ENCODE measurements around the gene YJU2.
A peak's percentile ranks its signal among the peaks of the same experiment; 100 is the strongest.
"Not testable (repeated sequence)": the region's sequence is repeated elsewhere in the genome, so short reads cannot be mapped to it uniquely, and the experiment has no call there.

Gene YJU2

GRCh38 chr19:4238831-4239230, 8.0 kb upstream of the YJU2 start:
- Histone ChIP-seq H3K9me3 (ENCODE audit: control insufficient read depth in 2 of 2, low read length in 2 of 2) (peaks cover 2 to 4% of the 10 kb centered on the region in 2 donors), H3K4me3 (ENCODE audit: low read length in 2 of 2) (no peak overlapping the region), H3K27me3 (ENCODE audit: control insufficient read depth in 2 of 2, insufficient read depth in 2 of 2, low read length in 2 of 2) (peaks cover 0 to 2% of the 10 kb centered on the region in 2 donors), H3K27ac (ENCODE audit: low read depth in 2 of 2, low read length in 2 of 2) (no peak overlapping the region), H3K4me1 (ENCODE audit: control insufficient read depth in 2 of 2, insufficient read depth in 2 of 2, low read length in 2 of 2) (no peaks in the 10 kb centered on the region), H3K9ac (ENCODE audit: low read depth in 1 of 2, low read length in 2 of 2) (no peak overlapping the region), H3K36me3 (ENCODE audit: control insufficient read depth in 2 of 2, insufficient read depth in 2 of 2, low read length in 2 of 2) (no peaks in the 10 kb centered on the region)

DNA sequence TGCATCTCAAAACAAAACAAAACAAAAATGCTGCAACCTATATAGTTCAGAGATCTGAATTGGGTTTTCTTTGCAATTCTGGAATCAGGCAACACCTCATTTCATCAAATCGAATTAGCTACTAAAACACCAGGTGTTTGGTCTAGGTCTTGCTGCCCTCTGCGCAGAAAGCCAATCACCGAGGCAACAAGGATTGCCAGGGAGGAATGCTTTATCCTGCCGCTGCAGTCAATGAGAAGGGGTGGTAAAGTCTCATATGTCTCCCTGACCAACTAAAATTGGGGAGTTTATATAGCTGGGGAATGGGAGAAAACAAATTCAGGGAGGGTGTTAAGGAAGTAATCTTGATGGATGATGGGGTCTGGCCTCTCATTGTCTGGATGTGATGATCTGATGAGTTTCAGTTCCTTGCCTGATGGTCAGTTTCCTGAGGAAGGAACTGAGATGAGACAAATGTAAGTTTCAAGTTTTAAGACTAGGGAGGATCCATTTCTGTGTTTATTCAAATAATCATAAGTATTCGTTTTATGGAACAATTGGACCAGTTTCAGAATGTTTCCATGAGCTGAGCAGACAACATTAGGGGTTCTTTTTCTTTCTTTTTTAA, 5.0 kb upstream of the YJU2 start:
- H3K4me1 ChIP-seq (ENCODE audit: control insufficient read depth in 2 of 2, insufficient read depth in 2 of 2, low read length in 2 of 2): peaks cover 0 to 6% of the 10 kb centered on the region in 2 donors
- H3K9me3 ChIP-seq (ENCODE audit: control insufficient read depth in 2 of 2, low read length in 2 of 2): peaks cover 2 to 4% of the 10 kb centered on the region in 2 donors
- H3K27ac ChIP-seq (ENCODE audit: low read depth in 2 of 2, low read length in 2 of 2): no peak overlapping the region
- H3K27me3 ChIP-seq (ENCODE audit: control insufficient read depth in 2 of 2, insufficient read depth in 2 of 2, low read length in 2 of 2): peaks cover 0 to 2% of the 10 kb centered on the region in 2 donors
- H3K4me3 ChIP-seq (ENCODE audit: low read length in 2 of 2): no peak overlapping the region
- no peaks in the 10 kb centered on the region for H3K36me3 ChIP-seq (ENCODE audit: control insufficient read depth in 2 of 2, insufficient read depth in 2 of 2, low read length in 2 of 2)
- H3K9ac ChIP-seq (ENCODE audit: low read depth in 1 of 2, low read length in 2 of 2): no peak overlapping the region

DNA sequence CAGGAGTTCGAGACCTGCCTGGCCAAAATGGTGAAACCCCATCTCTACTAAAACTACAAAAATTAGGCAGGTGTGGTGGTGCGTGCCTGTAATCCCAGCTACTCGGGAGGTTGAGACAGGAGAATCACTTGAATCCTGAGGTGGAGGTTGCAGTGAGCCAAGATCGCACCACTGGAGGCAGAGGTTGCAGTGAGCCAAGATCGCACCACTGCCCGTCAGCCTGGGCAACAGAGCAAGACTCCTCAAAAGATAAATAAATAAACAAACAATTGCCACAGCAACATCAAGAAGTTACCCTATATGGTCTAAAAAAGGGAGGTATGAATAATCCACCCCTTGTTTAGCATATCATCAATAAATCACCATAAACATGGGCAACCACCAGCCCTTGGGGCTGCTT, 942 bp upstream of the YJU2 start:
- H3K27ac ChIP-seq (ENCODE audit: low read depth in 2 of 2, low read length in 2 of 2); H3K9ac ChIP-seq (ENCODE audit: low read depth in 1 of 2, low read length in 2 of 2); H3K4me1 ChIP-seq (ENCODE audit: control insufficient read depth in 2 of 2, insufficient read depth in 2 of 2, low read length in 2 of 2); H3K9me3 ChIP-seq (ENCODE audit: control insufficient read depth in 2 of 2, low read length in 2 of 2); H3K4me3 ChIP-seq (ENCODE audit: low read length in 2 of 2); H3K27me3 ChIP-seq (ENCODE audit: control insufficient read depth in 2 of 2, insufficient read depth in 2 of 2, low read length in 2 of 2): not testable (repeated sequence)
- H3K36me3 ChIP-seq (ENCODE audit: control insufficient read depth in 2 of 2, insufficient read depth in 2 of 2, low read length in 2 of 2): peaks cover 15 to 23% of the 10 kb centered on the region in 2 donors

GRCh38 chr19:4256563-4256962, 9.7 kb downstream of the YJU2 start:
- H3K4me3 ChIP-seq (ENCODE audit: low read length in 2 of 2): no peak overlapping the region
- H3K9me3 ChIP-seq (ENCODE audit: control insufficient read depth in 2 of 2, low read length in 2 of 2): no peaks in the 10 kb centered on the region
- H3K9ac ChIP-seq (ENCODE audit: low read depth in 1 of 2, low read length in 2 of 2): no peak overlapping the region
- H3K36me3 ChIP-seq (ENCODE audit: control insufficient read depth in 2 of 2, insufficient read depth in 2 of 2, low read length in 2 of 2): peaks cover 34 to 55% of the 10 kb centered on the region in 2 donors
- no peak overlapping the region for H3K27ac ChIP-seq (ENCODE audit: low read depth in 2 of 2, low read length in 2 of 2)
- H3K27me3 ChIP-seq (ENCODE audit: control insufficient read depth in 2 of 2, insufficient read depth in 2 of 2, low read length in 2 of 2): no peaks in the 10 kb centered on the region
- no peaks in the 10 kb centered on the region for H3K4me1 ChIP-seq (ENCODE audit: control insufficient read depth in 2 of 2, insufficient read depth in 2 of 2, low read length in 2 of 2)

DNA sequence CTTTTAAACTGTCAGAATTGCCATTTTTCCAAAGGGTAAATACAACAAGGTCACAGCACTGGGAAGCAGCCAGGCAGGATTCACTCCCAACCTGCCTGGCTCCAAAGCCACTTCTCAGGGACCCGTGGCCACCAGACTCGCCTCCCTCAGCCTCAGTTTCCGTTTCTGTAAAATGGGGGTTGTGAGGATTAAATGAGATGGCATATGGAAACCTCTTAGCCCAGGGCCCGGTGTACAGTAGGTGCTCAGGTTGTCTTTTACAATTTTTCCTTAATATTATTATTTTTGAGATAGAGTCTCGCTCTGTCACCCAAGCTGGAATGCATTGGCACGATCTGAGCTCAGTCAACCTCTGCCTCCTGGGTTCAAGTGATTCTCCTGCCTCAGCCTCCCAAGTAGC, 10.1 kb downstream of the YJU2 start:
- H3K36me3 ChIP-seq (ENCODE audit: control insufficient read depth in 2 of 2, insufficient read depth in 2 of 2, low read length in 2 of 2): peaks cover 34 to 55% of the 10 kb centered on the region in 2 donors

DNA sequence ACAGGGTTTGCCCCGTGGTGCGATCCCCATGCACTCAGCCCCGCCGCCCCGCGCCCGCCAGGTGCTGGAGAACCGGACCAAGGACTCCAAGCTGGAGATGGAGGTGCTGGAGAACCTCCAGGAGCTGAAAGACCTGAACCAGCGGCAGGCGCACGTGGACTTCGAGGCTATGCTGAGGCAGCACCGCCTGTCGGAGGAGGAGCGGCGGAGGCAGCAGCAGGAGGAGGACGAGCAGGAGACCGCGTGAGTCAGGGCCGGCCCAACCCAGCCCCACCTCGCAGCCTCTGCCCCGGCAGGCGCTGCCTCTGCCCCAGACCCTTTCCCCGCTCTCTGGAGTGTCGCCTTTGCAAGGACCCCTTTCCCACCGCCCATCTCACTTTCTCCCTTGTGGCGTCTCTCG, 11.3 kb downstream of the YJU2 start:
- H3K4me1 ChIP-seq (ENCODE audit: control insufficient read depth in 2 of 2, insufficient read depth in 2 of 2, low read length in 2 of 2): no peaks in the 10 kb centered on the region
- H3K36me3 ChIP-seq (ENCODE audit: control insufficient read depth in 2 of 2, insufficient read depth in 2 of 2, low read length in 2 of 2): peaks cover 38 to 54% of the 10 kb centered on the region in 2 donors
- no peaks in the 10 kb centered on the region for H3K9me3 ChIP-seq (ENCODE audit: control insufficient read depth in 2 of 2, low read length in 2 of 2)
- H3K9ac ChIP-seq (ENCODE audit: low read depth in 1 of 2, low read length in 2 of 2): no peak overlapping the region
- H3K4me3 ChIP-seq (ENCODE audit: low read length in 2 of 2): no peak overlapping the region
- H3K27ac ChIP-seq (ENCODE audit: low read depth in 2 of 2, low read length in 2 of 2): no peak overlapping the region
- H3K27me3 ChIP-seq (ENCODE audit: control insufficient read depth in 2 of 2, insufficient read depth in 2 of 2, low read length in 2 of 2): no peaks in the 10 kb centered on the region

More for the DNA sequence above, 10.1 kb downstream of the YJU2 start:
- Histone ChIP-seq H3K4me3 (ENCODE audit: low read length in 2 of 2) (no peak overlapping the region), H3K9me3 (ENCODE audit: control insufficient read depth in 2 of 2, low read length in 2 of 2) (no peaks in the 10 kb centered on the region), H3K9ac (ENCODE audit: low read depth in 1 of 2, low read length in 2 of 2) (no peak overlapping the region), H3K27ac (ENCODE audit: low read depth in 2 of 2, low read length in 2 of 2) (no peak overlapping the region), H3K27me3 (ENCODE audit: control insufficient read depth in 2 of 2, insufficient read depth in 2 of 2, low read length in 2 of 2) (no peaks in the 10 kb centered on the region), H3K4me1 (ENCODE audit: control insufficient read depth in 2 of 2, insufficient read depth in 2 of 2, low read length in 2 of 2) (no peaks in the 10 kb centered on the region)

DNA sequence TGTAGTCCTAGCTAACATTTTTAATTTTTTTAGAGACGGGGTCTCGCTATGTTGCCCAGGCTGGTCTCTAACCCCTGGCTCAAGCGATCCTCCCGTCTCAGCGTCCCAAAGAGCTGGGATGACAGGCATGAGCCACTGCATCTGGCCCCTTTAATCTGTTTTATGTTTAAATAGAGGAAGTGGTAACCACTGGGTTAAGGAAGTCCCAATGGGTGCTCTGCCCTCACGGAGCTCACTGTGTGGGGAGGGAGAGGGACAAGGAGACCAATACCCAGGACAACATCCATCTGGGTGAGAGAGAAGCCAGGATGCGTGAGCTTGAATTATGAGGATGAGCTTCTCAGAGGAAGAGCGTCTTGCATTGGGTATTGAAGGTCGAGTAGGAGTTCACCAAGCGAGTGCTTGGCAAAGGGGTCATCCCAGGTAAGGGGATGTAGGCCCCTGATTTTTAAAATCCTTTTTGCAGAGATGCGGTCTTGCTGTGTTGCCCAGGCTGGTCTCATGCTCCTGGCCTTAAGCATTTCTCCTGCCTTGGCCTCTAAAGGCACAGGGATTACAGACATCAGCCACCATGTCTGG, 13.8 kb downstream of the YJU2 start:
- no peaks in the 10 kb centered on the region for H3K4me1 ChIP-seq (ENCODE audit: control insufficient read depth in 2 of 2, insufficient read depth in 2 of 2, low read length in 2 of 2)
- peaks cover 26 to 43% of the 10 kb centered on the region in 2 donors for H3K36me3 ChIP-seq (ENCODE audit: control insufficient read depth in 2 of 2, insufficient read depth in 2 of 2, low read length in 2 of 2)
- H3K27me3 ChIP-seq (ENCODE audit: control insufficient read depth in 2 of 2, insufficient read depth in 2 of 2, low read length in 2 of 2): no peaks in the 10 kb centered on the region
- H3K4me3 ChIP-seq (ENCODE audit: low read length in 2 of 2): no peak overlapping the region
- no peak overlapping the region for H3K27ac ChIP-seq (ENCODE audit: low read depth in 2 of 2, low read length in 2 of 2)
- no peaks in the 10 kb centered on the region for H3K9me3 ChIP-seq (ENCODE audit: control insufficient read depth in 2 of 2, low read length in 2 of 2)
- H3K9ac ChIP-seq (ENCODE audit: low read depth in 1 of 2, low read length in 2 of 2): no peak overlapping the region

DNA sequence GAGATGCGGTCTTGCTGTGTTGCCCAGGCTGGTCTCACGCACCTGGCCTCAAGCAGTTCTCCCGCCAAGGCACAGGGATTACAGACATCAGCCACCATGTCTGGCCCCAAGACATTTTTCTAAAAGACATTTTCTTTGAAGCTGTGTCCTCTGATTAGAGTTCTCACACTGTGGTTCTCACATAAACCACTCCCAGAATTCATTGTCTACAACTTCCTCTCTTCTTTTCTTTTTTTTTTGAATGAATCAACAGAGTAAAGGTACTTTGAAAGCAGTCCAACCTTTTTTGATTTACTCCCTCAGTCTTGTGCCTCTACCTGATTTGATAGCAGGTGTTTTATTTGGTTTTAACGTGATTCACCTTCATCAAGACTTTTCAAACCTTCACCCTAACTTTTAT, 17.9 kb downstream of the YJU2 start:
- no peak overlapping the region for H3K4me3 ChIP-seq (ENCODE audit: low read length in 2 of 2)
- H3K9ac ChIP-seq (ENCODE audit: low read depth in 1 of 2, low read length in 2 of 2): no peak overlapping the region
- H3K27ac ChIP-seq (ENCODE audit: low read depth in 2 of 2, low read length in 2 of 2): no peak overlapping the region
- no peaks in the 10 kb centered on the region for H3K27me3 ChIP-seq (ENCODE audit: control insufficient read depth in 2 of 2, insufficient read depth in 2 of 2, low read length in 2 of 2)
- no peaks in the 10 kb centered on the region for H3K9me3 ChIP-seq (ENCODE audit: control insufficient read depth in 2 of 2, low read length in 2 of 2)
- peaks cover 24 to 44% of the 10 kb centered on the region in 2 donors for H3K36me3 ChIP-seq (ENCODE audit: control insufficient read depth in 2 of 2, insufficient read depth in 2 of 2, low read length in 2 of 2)
- H3K4me1 ChIP-seq (ENCODE audit: control insufficient read depth in 2 of 2, insufficient read depth in 2 of 2, low read length in 2 of 2): peaks cover 10 to 17% of the 10 kb centered on the region in 2 donors

GRCh38 chr19:4266253-4267000, 19.5 kb downstream of the YJU2 start:
- Histone ChIP-seq H3K27ac (ENCODE audit: low read depth in 2 of 2, low read length in 2 of 2) (no peak overlapping the region), H3K27me3 (ENCODE audit: control insufficient read depth in 2 of 2, insufficient read depth in 2 of 2, low read length in 2 of 2) (no peaks in the 10 kb centered on the region), H3K9me3 (ENCODE audit: control insufficient read depth in 2 of 2, low read length in 2 of 2) (no peaks in the 10 kb centered on the region), H3K4me1 (ENCODE audit: control insufficient read depth in 2 of 2, insufficient read depth in 2 of 2, low read length in 2 of 2) (peaks cover 10 to 17% of the 10 kb centered on the region in 2 donors), H3K36me3 (ENCODE audit: control insufficient read depth in 2 of 2, insufficient read depth in 2 of 2, low read length in 2 of 2) (peaks cover 20 to 40% of the 10 kb centered on the region in 2 donors), H3K9ac (ENCODE audit: low read depth in 1 of 2, low read length in 2 of 2) (no peak overlapping the region), H3K4me3 (ENCODE audit: low read length in 2 of 2) (no peak overlapping the region)

DNA sequence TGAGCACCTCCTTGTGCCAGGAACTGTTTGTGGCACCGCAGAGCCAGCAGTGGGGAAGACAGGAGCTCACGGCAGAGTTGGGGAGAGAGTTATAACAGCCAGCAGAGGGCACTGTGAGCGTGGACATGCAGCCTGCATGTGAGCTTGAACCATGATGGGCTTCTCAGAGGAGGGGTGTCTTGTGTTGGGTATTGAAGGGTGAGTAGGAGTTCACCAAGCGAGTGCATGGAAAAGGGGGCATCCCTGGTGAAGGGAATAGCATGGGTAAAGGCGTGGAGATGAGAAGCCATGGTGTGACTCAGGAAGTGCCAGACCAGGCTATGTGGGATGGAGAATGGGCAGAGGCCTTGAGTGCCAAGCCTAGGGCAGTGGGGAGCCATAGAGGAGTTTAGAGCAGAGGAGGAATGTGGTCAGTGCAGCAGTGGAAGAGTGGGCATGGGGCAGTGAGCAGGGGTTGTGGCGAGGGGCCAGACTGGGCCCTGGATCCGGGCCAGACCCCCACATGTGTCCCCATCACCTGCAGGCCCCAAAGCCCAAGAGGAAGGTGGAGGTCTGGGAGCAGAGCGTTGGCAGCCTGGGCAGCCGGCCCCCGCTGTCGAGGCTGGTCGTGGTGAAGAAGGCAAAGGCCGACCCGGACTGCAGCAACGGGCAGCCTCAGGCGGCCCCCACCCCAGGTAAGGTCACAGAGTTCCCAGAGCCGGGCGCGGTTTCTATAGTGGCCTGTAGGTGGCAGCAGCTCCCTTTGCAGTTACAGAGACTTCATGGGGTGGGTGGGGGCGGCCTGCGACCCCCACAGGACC, 20.4 kb downstream of the YJU2 start:
- Histone ChIP-seq H3K4me3 (ENCODE audit: low read length in 2 of 2) (no peak overlapping the region), H3K27ac (ENCODE audit: low read depth in 2 of 2, low read length in 2 of 2) (peak overlapping the region; percentile 60 to 76), H3K9ac (ENCODE audit: low read depth in 1 of 2, low read length in 2 of 2) (no peak overlapping the region), H3K9me3 (ENCODE audit: control insufficient read depth in 2 of 2, low read length in 2 of 2) (no peaks in the 10 kb centered on the region), H3K36me3 (ENCODE audit: control insufficient read depth in 2 of 2, insufficient read depth in 2 of 2, low read length in 2 of 2) (peaks cover 20 to 36% of the 10 kb centered on the region in 2 donors), H3K4me1 (ENCODE audit: control insufficient read depth in 2 of 2, insufficient read depth in 2 of 2, low read length in 2 of 2) (peaks cover 10 to 17% of the 10 kb centered on the region in 2 donors), H3K27me3 (ENCODE audit: control insufficient read depth in 2 of 2, insufficient read depth in 2 of 2, low read length in 2 of 2) (no peaks in the 10 kb centered on the region)
